GM10248 (cell line): Measurements from ENCODE around the gene COL11A1.
A peak's percentile ranks its signal among the peaks of the same experiment; 100 is the strongest.

ENCODE experiments used
- CTCF ChIA-PET: fragments of 300-600 bp; sonication (Branson Sonifier 250); formaldehyde crosslinking; extraction: SDS; loops from one replicate; lab custom pipeline; 2021; ENCODE audit warnings: antibody characterized with exemption; lab: Yijun Ruan, JAX
- POLR2A ChIA-PET: fragments of 350-650 bp; sonication (Branson Sonifier 250); formaldehyde crosslinking; extraction: SDS; loops from one replicate; lab custom pipeline; 2020; ENCODE audit warnings: antibody characterized with exemption; lab: Yijun Ruan, JAX
- DNase-seq: peaks from one replicate; pipeline ENCODE4 v3.0.0; 2012; ENCODE audit errors: extremely low spot score
- CTCF ChIP-seq: IDR thresholded peaks from 2 replicates; pipeline ENCODE4 v1.5.1; 2012; ENCODE audit warnings: mild to moderate bottlenecking, low read depth; ENCODE audit errors: extremely low read depth, missing control alignments, control extremely low read depth

Gene COL11A1

GRCh38 chr1:103111926-103112325, 3.6 kb upstream of the COL11A1 start:
- ChIA-PET CTCF (interaction anchor here (1.2 kb wide), 1 partner anchor 32 kb away, joined by 3 read pairs; no protein-coding TSS in a partner anchor), POLR2A (no interaction called here)
- no peak for TF ChIP-seq CTCF
- no peak for DNase-seq

- DNase-seq, result no peak
- no peak for TF ChIP-seq CTCF
- ChIA-PET POLR2A (no interaction called here), CTCF (interaction anchor here (1.0 to 1.9 kb wide), 3 partner anchors 9 to 33 kb away, joined by 3 to 6 read pairs (median 5); no protein-coding TSS in a partner anchor)
These were observed 2.4 kb upstream of the COL11A1 start for GRCh38 chr1:103110701-103111100.

GRCh38 chr1:103109311-103109920, 1.1 kb upstream of the COL11A1 start:
- TF ChIP-seq CTCF, result no peak
- ChIA-PET POLR2A (no interaction called here), CTCF (interaction anchor here (1.9 to 5.6 kb wide), 3 partner anchors 10 to 352 kb away, joined by 6 to 45 read pairs (median 8); no protein-coding TSS in a partner anchor)
- DNase-seq, result no peak

GRCh38 chr1:103107741-103108375, 464 bp downstream of the COL11A1 start:
- ChIA-PET CTCF (interaction anchor here (0.6 to 5.6 kb wide), 5 partner anchors 11 to 407 kb away, joined by 3 to 45 read pairs (median 8); no protein-coding TSS in a partner anchor), POLR2A (no interaction called here)
- no peak for DNase-seq
- TF ChIP-seq CTCF, result no peak

GRCh38 chr1:103106426-103107341, 1.6 kb downstream of the COL11A1 start:
- ChIA-PET CTCF (interaction anchor here (0.8 to 5.6 kb wide), 11 partner anchors 12 to 420 kb away, joined by 3 to 45 read pairs (median 4); no protein-coding TSS in a partner anchor), POLR2A (no interaction called here)
- TF ChIP-seq CTCF, result peak; percentile 34
- peak; percentile 34 for DNase-seq

- CTCF ChIA-PET, result interaction anchor here (0.7 to 3.2 kb wide), 7 partner anchors 9 to 414 kb away, joined by 3 to 15 read pairs (median 5); no protein-coding TSS in a partner anchor
- POLR2A ChIA-PET, result no interaction called here
- no peak for TF ChIP-seq CTCF
- DNase-seq, result no peak
These were observed 6.9 kb downstream of the COL11A1 start for GRCh38 chr1:103101399-103101798.
